ENCODE measurements around the gene RPE.

RPE gene

GRCh38 chr2:210007895-210008294 lies 5.5 kb downstream of the RPE start:
- H3K36me3 ChIP-seq, result peaks cover 47% of the 10 kb centered on the region
- TF ChIP-seq, protein P1, sequence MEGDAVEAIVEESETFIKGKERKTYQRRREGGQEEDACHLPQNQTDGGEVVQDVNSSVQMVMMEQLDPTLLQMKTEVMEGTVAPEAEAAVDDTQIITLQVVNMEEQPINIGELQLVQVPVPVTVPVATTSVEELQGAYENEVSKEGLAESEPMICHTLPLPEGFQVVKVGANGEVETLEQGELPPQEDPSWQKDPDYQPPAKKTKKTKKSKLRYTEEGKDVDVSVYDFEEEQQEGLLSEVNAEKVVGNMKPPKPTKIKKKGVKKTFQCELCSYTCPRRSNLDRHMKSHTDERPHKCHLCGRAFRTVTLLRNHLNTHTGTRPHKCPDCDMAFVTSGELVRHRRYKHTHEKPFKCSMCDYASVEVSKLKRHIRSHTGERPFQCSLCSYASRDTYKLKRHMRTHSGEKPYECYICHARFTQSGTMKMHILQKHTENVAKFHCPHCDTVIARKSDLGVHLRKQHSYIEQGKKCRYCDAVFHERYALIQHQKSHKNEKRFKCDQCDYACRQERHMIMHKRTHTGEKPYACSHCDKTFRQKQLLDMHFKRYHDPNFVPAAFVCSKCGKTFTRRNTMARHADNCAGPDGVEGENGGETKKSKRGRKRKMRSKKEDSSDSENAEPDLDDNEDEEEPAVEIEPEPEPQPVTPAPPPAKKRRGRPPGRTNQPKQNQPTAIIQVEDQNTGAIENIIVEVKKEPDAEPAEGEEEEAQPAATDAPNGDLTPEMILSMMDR (IDR thresholded peaks at IDR 0.05; ENCODE audit: low read depth, low read length), result no peak
- no peak for DNase-seq
- H3K27me3 ChIP-seq, result no peaks in the 10 kb centered on the region
- H3K4me1 ChIP-seq, result peaks cover 4% of the 10 kb centered on the region
- no peak overlapping the region for H3K4me3 ChIP-seq (ENCODE audit: low read depth, low read length)
- H3K9me3 ChIP-seq, result no peaks in the 10 kb centered on the region

DNA sequence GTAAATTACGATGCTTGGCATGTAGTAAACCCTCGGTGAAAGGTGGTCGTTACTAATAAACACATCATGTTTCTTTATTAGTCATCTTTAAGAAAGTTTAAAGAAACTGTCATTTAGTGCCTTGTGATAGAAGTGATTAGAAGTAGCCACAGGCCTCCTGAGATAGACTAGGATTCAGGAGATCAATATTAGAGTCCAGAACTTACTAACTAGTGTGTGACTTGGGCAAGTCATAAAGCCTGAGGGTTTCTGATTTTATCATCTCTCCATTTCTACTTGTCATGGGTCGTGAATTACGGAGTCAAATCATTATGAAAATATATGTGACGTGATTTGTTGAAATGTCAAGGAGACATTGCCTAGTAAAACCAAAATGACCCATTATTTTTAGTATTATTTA lies 6.7 kb downstream of the RPE start:
- TF ChIP-seq, protein P1 (IDR thresholded peaks at IDR 0.05; ENCODE audit: low read depth, low read length), result no peak
- Histone ChIP-seq H3K4me1 (peaks cover 4% of the 10 kb centered on the region), H3K9me3 (no peaks in the 10 kb centered on the region), H3K27me3 (no peaks in the 10 kb centered on the region), H3K4me3 (ENCODE audit: low read depth, low read length) (no peak overlapping the region), H3K36me3 (peaks cover 54% of the 10 kb centered on the region)
- DNase-seq, result no peak

DNA sequence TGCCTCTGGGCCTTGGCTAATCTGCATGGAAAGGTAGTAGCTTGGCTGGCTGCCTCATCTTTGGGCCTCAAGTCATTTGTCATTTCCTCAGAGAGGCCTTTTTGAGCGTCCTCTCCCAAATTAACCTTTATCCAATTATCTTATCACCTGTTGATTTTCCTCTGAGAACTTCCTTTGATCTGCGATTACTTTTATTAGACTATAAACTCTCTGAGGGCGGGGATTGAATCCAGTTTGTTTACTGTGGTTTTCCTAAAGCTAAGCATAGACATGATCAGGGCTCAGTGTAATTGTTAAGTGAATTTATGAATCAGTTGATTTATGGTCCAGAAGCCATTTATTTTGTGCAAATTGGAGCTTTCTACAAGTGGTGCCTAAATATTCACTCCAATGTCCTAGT lies 7.5 kb downstream of the RPE start:
- Histone ChIP-seq H3K9me3 (no peaks in the 10 kb centered on the region), H3K4me3 (ENCODE audit: low read depth, low read length) (no peak overlapping the region), H3K4me1 (peaks cover 4% of the 10 kb centered on the region; the same call in 1 of the 2 replicates), H3K27me3 (no peaks in the 10 kb centered on the region), H3K36me3 (peaks cover 58% of the 10 kb centered on the region)
- DNase-seq, result no peak
- TF ChIP-seq, protein P1 (IDR thresholded peaks at IDR 0.05; ENCODE audit: low read depth, low read length), result no peak

- Histone ChIP-seq H3K4me3 (ENCODE audit: low read depth, low read length) (no peak overlapping the region), H3K4me1 (no peaks in the 10 kb centered on the region), H3K36me3 (peaks cover 67% of the 10 kb centered on the region), H3K27me3 (no peaks in the 10 kb centered on the region), H3K9me3 (no peaks in the 10 kb centered on the region)
- TF ChIP-seq, protein P1 (IDR thresholded peaks at IDR 0.05; ENCODE audit: low read depth, low read length), result no peak
- no peak for DNase-seq
Observed at GRCh38 chr2:210020138-210020537, 17.7 kb downstream of the RPE start.

- no peak for DNase-seq
- Histone ChIP-seq H3K9me3 (no peaks in the 10 kb centered on the region), H3K4me3 (ENCODE audit: low read depth, low read length) (no peak overlapping the region), H3K27me3 (no peaks in the 10 kb centered on the region), H3K4me1 (no peaks in the 10 kb centered on the region), H3K36me3 (peaks cover 47% of the 10 kb centered on the region)
- TF ChIP-seq, protein P1 (IDR thresholded peaks at IDR 0.05; ENCODE audit: low read depth, low read length), result no peak
Observed at GRCh38 chr2:210022824-210023223, 20.4 kb downstream of the RPE start.

DNA sequence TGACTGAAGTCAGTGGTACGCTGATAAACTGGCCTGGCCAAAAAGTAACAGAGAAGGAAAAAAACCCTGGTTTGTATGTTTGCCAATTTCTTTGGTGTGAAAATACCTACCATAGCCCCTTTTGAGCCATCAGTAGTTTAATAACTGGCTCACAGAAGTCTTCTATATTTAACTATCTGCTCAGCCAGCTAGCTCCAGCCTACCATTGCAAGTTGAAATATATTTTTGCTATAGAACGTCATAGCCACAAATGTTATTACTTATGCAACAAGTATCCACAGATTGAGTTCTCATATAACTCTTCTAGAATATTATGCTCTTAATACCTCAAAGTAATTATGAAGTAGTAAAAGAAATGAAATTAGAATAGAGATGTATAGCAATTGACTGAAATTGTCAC lies 25.2 kb downstream of the RPE start:
- no peaks in the 10 kb centered on the region for H3K27me3 ChIP-seq
- H3K36me3 ChIP-seq, result peaks cover 11% of the 10 kb centered on the region
- H3K9me3 ChIP-seq, result no peaks in the 10 kb centered on the region
- H3K4me1 ChIP-seq, result no peaks in the 10 kb centered on the region
- H3K4me3 ChIP-seq (ENCODE audit: low read depth, low read length), result no peak overlapping the region
- no peak for DNase-seq
- TF ChIP-seq, protein P1 (IDR thresholded peaks at IDR 0.05; ENCODE audit: low read depth, low read length), result no peak

All from BE2C (cell line).